Smooth muscle cell (in vitro differentiated cells): ENCODE data around the gene GIPR. TPM values are rescaled to one million over a fixed set of nuclear protein-coding genes. Genes with fewer than 3 reads are reported as not detected.

Experiments
- DNase-seq: peaks from one replicate; lab custom pipeline; 2025; ENCODE audit not compliant: unreplicated experiment; lab: John Stamatoyannopoulos, UW
- H2AFZ ChIP-seq: fragments of 200-600 bp; sonication (generic); 2 replicates; pipeline ENCODE4 v1.6.0; 2016; ENCODE audit warnings: antibody characterized with exemption, low read depth, mild to moderate bottlenecking
- H3F3A ChIP-seq: fragments of 200-600 bp; sonication (generic); 2 replicates; pipeline ENCODE4 v1.6.0; 2017; ENCODE audit warnings: antibody characterized with exemption, low read depth
- H3K27ac ChIP-seq: fragments of 200-600 bp; sonication (generic); 2 replicates; pipeline ENCODE4 v1.5.1; 2016; ENCODE audit warnings: low read depth, mild to moderate bottlenecking
- H3K27me3 ChIP-seq: fragments of 200-600 bp; sonication (generic); 2 replicates; pipeline ENCODE4 v1.6.1; 2016; ENCODE audit warnings: low read depth, mild to moderate bottlenecking
- H3K36me3 ChIP-seq: fragments of 200-600 bp; sonication (generic); 2 replicates; pipeline ENCODE4 v1.5.1; 2016; ENCODE audit warnings: low read depth
- H3K4me1 ChIP-seq: fragments of 200-600 bp; sonication (generic); 2 replicates; pipeline ENCODE4 v1.5.1; 2016; ENCODE audit warnings: low read depth
- H3K4me2 ChIP-seq: fragments of 200-600 bp; sonication (generic); 2 replicates; pipeline ENCODE4 v1.6.0; 2016; ENCODE audit warnings: mild to moderate bottlenecking
- H3K4me3 ChIP-seq: fragments of 200-600 bp; sonication (generic); 2 replicates; pipeline ENCODE4 v1.5.1; 2016; ENCODE audit warnings: mild to moderate bottlenecking
- H3K79me2 ChIP-seq: fragments of 200-600 bp; sonication (generic); 2 replicates; pipeline ENCODE4 v1.6.0; 2016; ENCODE audit warnings: low read depth, mild to moderate bottlenecking
- H3K9ac ChIP-seq: fragments of 200-600 bp; sonication (generic); 2 replicates; pipeline ENCODE4 v1.6.0; 2016; ENCODE audit warnings: low read depth
- H3K9me3 ChIP-seq: fragments of 200-600 bp; sonication (generic); replicated peaks from 2 replicates; pipeline ENCODE4 v1.5.1; 2016; ENCODE audit warnings: low read depth
- H4K20me1 ChIP-seq: fragments of 200-600 bp; sonication (generic); 2 replicates; pipeline ENCODE4 v1.6.0; 2016; ENCODE audit warnings: low read depth
- CTCF ChIP-seq: fragments of 200-600 bp; sonication (generic); IDR thresholded peaks from 2 replicates; pipeline ENCODE4 v1.5.1; 2017; ENCODE audit warnings: borderline replicate concordance, mild to moderate bottlenecking, antibody characterized with exemption; ENCODE audit not compliant: insufficient read depth, poor library complexity, severe bottlenecking
- WGBS: methylation state at CpG from one replicate; pipeline ENCODE4 v1.1.7; 2016; ENCODE audit warnings: low lambda C conversion rate; 5-methylcytosine and 5-hydroxymethylcytosine counted together
- polyA plus RNA-seq: library from polyadenylated mRNA; unstranded; fragments of >200 nt; fragmentation: Nextera tagmentation; extraction: Ambion mirVana; gene quantifications from 2 replicates; pipeline ENCODE4 v1.2.1, GENCODE V29; 2016
- total RNA-seq: library from RNA; depleted of rRNA; stranded (reverse); fragments of >200 nt; gene quantifications from 2 replicates; pipeline ENCODE4 v1.2.3, GENCODE V29; 2014

Gene GIPR
- total and polyA plus RNA-seq, 2 experiments from 2014 or later: 0.99 to 2.4 TPM

GRCh38 chr19:45641274-45642105 lies 26.5 kb upstream of the GIPR start:
- peak overlapping the region; percentile 41 for H3K4me3 ChIP-seq
- H4K20me1 ChIP-seq: no peaks in the 10 kb centered on the region
- H3K9me3 ChIP-seq: no peaks in the 10 kb centered on the region
- peak overlapping the region; percentile 46 for H2AFZ ChIP-seq
- peaks cover 47% of the 10 kb centered on the region for H3F3A ChIP-seq
- no peak overlapping the region for H3K9ac ChIP-seq
- no peak for TF ChIP-seq CTCF
- no peaks in the 10 kb centered on the region for H3K36me3 ChIP-seq
- H3K27ac ChIP-seq: peak overlapping the region; percentile 66
- peak overlapping the region; percentile 85 for H3K4me2 ChIP-seq
- no peaks in the 10 kb centered on the region for H3K27me3 ChIP-seq
- DNase-seq: peak; percentile 53
- WGBS: 2% methylated on average over 39 of the region's 40 CpGs
- peaks cover 17% of the 10 kb centered on the region for H3K4me1 ChIP-seq
- peaks cover 3% of the 10 kb centered on the region for H3K79me2 ChIP-seq

- Histone ChIP-seq H3K9me3 (no peaks in the 10 kb centered on the region), H3K27ac (peak overlapping the region; percentile 66), H3K36me3 (no peaks in the 10 kb centered on the region), H3F3A (peaks cover 43% of the 10 kb centered on the region), H3K4me2 (peak overlapping the region; percentile 64), H2AFZ (peak overlapping the region; percentile 40), H3K4me1 (peaks cover 11% of the 10 kb centered on the region), H3K4me3 (peak overlapping the region; percentile 17), H3K9ac (no peak overlapping the region), H3K27me3 (no peaks in the 10 kb centered on the region), H4K20me1 (no peaks in the 10 kb centered on the region), H3K79me2 (no peaks in the 10 kb centered on the region)
- 4% methylated on average over 36 of the region's 39 CpGs for WGBS
- peak; percentile 97 for TF ChIP-seq CTCF
- DNase-seq: peak; percentile 81
Observed at GRCh38 chr19:45643024-45643926, 24.7 kb upstream of the GIPR start.

GRCh38 chr19:45643927-45644771 lies 23.9 kb upstream of the GIPR start:
- Histone ChIP-seq H2AFZ (peak overlapping the region; percentile 40), H3K4me1 (peaks cover 5% of the 10 kb centered on the region), H3K36me3 (no peaks in the 10 kb centered on the region), H3F3A (peaks cover 37% of the 10 kb centered on the region), H3K9me3 (no peaks in the 10 kb centered on the region), H3K27ac (no peak overlapping the region), H3K4me3 (no peak overlapping the region), H3K9ac (no peak overlapping the region), H3K27me3 (no peaks in the 10 kb centered on the region), H3K4me2 (peak overlapping the region; percentile 64), H4K20me1 (no peaks in the 10 kb centered on the region), H3K79me2 (no peaks in the 10 kb centered on the region)
- no peak for DNase-seq
- no peak for TF ChIP-seq CTCF
- 54% methylated on average over 14 of the region's 14 CpGs for WGBS
